ENCODE data around the gene IFIT1B.

Gene IFIT1B

GRCh38 chr10:89362929-89363328 is 14.9 kb upstream of the IFIT1B start:
- H3K9me3 Mint-ChIP-seq: no peaks in the 10 kb centered on the region
- H3K4me3 Mint-ChIP-seq: no peak overlapping the region
- H3K36me3 Mint-ChIP-seq (ENCODE audit: low read depth): no peaks in the 10 kb centered on the region
- peaks cover 4% of the 10 kb centered on the region for H3K27me3 Mint-ChIP-seq
- peaks cover 20% of the 10 kb centered on the region for H3K4me1 Mint-ChIP-seq (ENCODE audit: low read depth)
- H3K27ac Mint-ChIP-seq: no peak overlapping the region

GRCh38 chr10:89363729-89364442 is 14.0 kb upstream of the IFIT1B start:
- H3K4me3 Mint-ChIP-seq: no peak overlapping the region
- H3K27me3 Mint-ChIP-seq: no peaks in the 10 kb centered on the region
- no peaks in the 10 kb centered on the region for H3K9me3 Mint-ChIP-seq
- H3K4me1 Mint-ChIP-seq (ENCODE audit: low read depth): peaks cover 23% of the 10 kb centered on the region
- H3K36me3 Mint-ChIP-seq (ENCODE audit: low read depth): no peaks in the 10 kb centered on the region
- no peak overlapping the region for H3K27ac Mint-ChIP-seq

- Mint-ChIP-seq H3K4me3 (no peak overlapping the region), H3K27ac (no peak overlapping the region), H3K9me3 (no peaks in the 10 kb centered on the region), H3K4me1 (ENCODE audit: low read depth) (peaks cover 23% of the 10 kb centered on the region), H3K27me3 (no peaks in the 10 kb centered on the region), H3K36me3 (ENCODE audit: low read depth) (no peaks in the 10 kb centered on the region)
Observed at GRCh38 chr10:89364531-89364930, 13.3 kb upstream of the IFIT1B start.

- Mint-ChIP-seq H3K36me3 (ENCODE audit: low read depth) (no peaks in the 10 kb centered on the region), H3K4me1 (ENCODE audit: low read depth) (peaks cover 23% of the 10 kb centered on the region), H3K9me3 (no peaks in the 10 kb centered on the region), H3K27me3 (no peaks in the 10 kb centered on the region), H3K27ac (no peak overlapping the region), H3K4me3 (no peak overlapping the region)
Observed at GRCh38 chr10:89367529-89367928, 10.3 kb upstream of the IFIT1B start.

DNA sequence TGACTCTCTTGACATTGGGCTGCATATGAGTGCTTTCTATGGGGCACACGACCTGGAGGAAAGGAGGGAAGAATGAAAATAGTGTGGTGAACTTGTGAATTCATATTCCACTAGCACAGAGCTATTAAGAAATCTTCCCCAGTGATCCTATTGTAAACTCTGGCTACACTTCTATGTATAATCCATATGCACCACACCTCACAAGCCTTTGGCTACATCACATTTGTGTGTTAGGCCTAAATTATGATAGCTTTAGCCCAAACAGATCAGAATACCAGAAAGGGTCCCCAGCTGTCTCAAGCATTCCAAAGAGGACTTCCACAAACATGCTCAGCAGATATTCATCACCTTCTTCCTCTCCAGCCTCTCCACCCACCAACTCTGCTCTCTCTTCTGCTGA is 9.7 kb upstream of the IFIT1B start:
- Mint-ChIP-seq H3K4me1 (ENCODE audit: low read depth) (peaks cover 23% of the 10 kb centered on the region), H3K27me3 (no peaks in the 10 kb centered on the region), H3K36me3 (ENCODE audit: low read depth) (no peaks in the 10 kb centered on the region), H3K9me3 (no peaks in the 10 kb centered on the region), H3K4me3 (no peak overlapping the region), H3K27ac (no peak overlapping the region)

DNA sequence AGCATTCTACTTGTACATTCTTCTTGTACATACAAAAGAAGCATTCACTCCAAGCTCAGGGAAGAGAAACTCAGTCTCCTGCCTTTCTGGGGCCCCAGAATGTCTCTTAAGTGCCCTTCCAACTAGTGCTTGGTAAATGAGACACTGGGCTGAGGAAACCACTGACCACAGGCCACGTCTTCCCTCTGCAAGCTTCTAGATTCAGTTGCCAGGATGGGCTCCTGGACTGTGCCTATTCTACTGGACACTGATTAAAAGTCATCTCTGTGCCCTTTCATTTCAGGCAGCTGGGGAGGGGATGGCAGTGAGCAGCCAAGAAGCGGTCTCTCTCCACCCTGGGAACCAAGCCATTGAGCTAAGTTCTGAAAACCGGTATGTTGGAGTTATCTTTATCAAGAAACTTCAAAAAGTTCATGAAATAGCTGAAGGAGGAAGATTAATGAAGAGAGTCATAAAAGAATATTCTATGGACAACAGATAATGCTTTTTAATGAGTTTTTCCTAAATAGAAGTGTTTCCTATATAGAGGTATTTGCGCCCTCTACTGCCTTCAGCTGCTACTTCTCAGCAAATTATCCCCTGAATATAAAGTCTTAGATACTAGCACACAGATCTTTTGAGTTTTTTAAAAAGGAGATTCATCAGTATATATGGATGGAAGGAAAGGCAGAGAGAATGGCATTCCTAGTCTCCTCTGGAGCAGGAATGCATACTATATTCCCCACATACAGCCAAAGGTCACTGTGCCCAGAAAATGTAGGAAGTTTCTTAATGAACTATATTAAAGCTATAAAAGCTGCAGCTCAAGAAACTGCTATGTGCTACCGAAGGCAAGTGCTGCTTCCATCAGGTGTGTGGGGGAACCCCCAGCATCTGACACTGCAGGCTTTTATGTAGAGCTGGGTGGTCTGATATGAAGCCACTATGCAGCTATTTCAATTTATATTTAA is 8.4 kb upstream of the IFIT1B start:
- no peak overlapping the region for H3K4me3 Mint-ChIP-seq
- no peaks in the 10 kb centered on the region for H3K27me3 Mint-ChIP-seq
- no peaks in the 10 kb centered on the region for H3K36me3 Mint-ChIP-seq (ENCODE audit: low read depth)
- peaks cover 16% of the 10 kb centered on the region for H3K4me1 Mint-ChIP-seq (ENCODE audit: low read depth)
- no peaks in the 10 kb centered on the region for H3K9me3 Mint-ChIP-seq
- H3K27ac Mint-ChIP-seq: no peak overlapping the region

DNA sequence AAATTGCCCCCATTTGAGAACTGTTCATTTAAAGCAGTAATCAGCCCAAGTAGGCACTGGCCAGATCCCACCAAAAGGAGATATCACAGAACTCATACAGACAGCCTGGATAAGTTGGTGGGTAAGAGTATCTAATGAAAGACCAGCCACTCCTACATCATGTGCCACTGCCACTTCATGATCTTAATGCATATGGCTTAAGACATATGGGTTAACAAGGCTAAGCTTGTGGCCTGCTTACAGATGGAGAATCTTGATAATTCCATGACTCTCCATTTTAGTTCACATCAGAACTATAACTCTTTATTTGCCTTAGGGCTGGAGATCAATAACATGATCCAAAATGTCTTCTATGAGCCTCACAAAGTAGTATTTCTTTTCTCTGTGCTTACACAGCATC is 6.8 kb upstream of the IFIT1B start:
- no peaks in the 10 kb centered on the region for H3K27me3 Mint-ChIP-seq
- no peak overlapping the region for H3K27ac Mint-ChIP-seq
- peaks cover 11% of the 10 kb centered on the region for H3K4me1 Mint-ChIP-seq (ENCODE audit: low read depth)
- no peaks in the 10 kb centered on the region for H3K9me3 Mint-ChIP-seq
- no peaks in the 10 kb centered on the region for H3K36me3 Mint-ChIP-seq (ENCODE audit: low read depth)
- no peak overlapping the region for H3K4me3 Mint-ChIP-seq

DNA sequence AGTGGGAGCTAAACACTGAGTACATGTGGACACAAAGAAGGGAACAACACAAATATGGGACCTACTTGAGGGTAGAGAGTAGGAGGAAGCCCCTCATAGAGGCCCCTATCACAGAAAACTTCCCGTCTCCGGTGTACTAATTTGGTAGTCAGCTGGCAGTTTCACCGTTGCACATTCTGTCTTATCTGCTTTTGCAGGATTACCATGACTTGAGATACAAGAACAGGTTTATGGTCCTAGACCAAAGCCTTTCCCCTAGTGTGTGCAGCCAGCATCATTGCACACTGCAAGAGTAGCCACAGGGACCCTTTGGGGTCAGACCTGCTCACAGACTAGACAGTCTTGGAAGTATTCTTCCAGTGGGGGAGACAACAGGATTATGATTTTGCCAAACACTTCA is 5.9 kb upstream of the IFIT1B start:
- Mint-ChIP-seq H3K27me3 (peaks cover 3% of the 10 kb centered on the region), H3K4me3 (no peak overlapping the region), H3K27ac (no peak overlapping the region), H3K36me3 (ENCODE audit: low read depth) (no peaks in the 10 kb centered on the region), H3K4me1 (ENCODE audit: low read depth) (peaks cover 11% of the 10 kb centered on the region), H3K9me3 (no peaks in the 10 kb centered on the region)

DNA sequence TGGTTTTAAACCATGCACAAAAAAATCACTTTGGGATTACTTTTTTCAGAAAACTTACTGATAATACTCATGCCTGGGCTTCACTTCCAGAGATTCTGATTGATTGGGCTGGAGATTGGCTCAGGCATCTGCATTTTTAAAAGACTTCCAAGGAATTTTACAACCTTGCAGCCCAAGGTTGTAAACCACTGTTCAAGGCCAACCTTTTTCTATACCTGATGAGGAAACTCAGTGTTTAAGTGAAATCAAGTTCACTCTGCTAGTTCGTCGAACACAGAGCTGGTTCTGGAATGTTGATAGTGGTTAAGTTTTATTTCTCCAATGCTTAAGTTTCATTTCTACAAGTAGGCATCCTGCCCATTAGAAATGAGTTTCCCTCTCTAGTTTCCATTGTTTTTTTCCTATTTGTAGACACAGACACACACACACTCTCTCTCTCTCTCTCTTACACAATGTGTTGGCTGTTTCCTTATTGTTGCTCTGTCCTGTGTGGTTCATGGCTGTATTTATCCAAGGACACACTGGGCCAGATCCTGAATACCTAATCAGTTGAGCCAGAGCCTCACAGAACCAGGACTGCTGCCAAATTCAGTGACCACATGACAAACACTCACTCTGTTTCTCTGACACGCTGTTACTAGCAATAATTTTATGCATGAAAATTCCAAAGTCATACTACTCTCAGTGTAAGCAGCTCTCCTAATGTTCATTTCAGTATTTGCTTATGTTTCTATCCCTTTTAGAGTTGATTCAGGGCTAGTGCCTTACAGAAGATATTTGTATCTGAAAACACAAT is 3.7 kb upstream of the IFIT1B start:
- Mint-ChIP-seq H3K4me3 (no peak overlapping the region), H3K4me1 (ENCODE audit: low read depth) (no peaks in the 10 kb centered on the region), H3K9me3 (no peaks in the 10 kb centered on the region), H3K27ac (no peak overlapping the region), H3K27me3 (peaks cover 4% of the 10 kb centered on the region), H3K36me3 (ENCODE audit: low read depth) (no peaks in the 10 kb centered on the region)

- no peaks in the 10 kb centered on the region for H3K4me1 Mint-ChIP-seq (ENCODE audit: low read depth)
- H3K9me3 Mint-ChIP-seq: no peaks in the 10 kb centered on the region
- H3K4me3 Mint-ChIP-seq: no peak overlapping the region
- H3K27ac Mint-ChIP-seq: no peak overlapping the region
- no peaks in the 10 kb centered on the region for H3K36me3 Mint-ChIP-seq (ENCODE audit: low read depth)
- peaks cover 4% of the 10 kb centered on the region for H3K27me3 Mint-ChIP-seq
Observed at GRCh38 chr10:89374713-89375141, 3.1 kb upstream of the IFIT1B start.

- Mint-ChIP-seq H3K9me3 (no peaks in the 10 kb centered on the region), H3K4me3 (no peak overlapping the region), H3K36me3 (ENCODE audit: low read depth) (no peaks in the 10 kb centered on the region), H3K4me1 (ENCODE audit: low read depth) (no peaks in the 10 kb centered on the region), H3K27ac (no peak overlapping the region), H3K27me3 (peaks cover 4% of the 10 kb centered on the region)
Observed at GRCh38 chr10:89379103-89379502, 1.2 kb downstream of the IFIT1B start.

- no peak overlapping the region for H3K27ac Mint-ChIP-seq
- no peaks in the 10 kb centered on the region for H3K36me3 Mint-ChIP-seq (ENCODE audit: low read depth)
- H3K4me1 Mint-ChIP-seq (ENCODE audit: low read depth): no peaks in the 10 kb centered on the region
- no peak overlapping the region for H3K4me3 Mint-ChIP-seq
- H3K27me3 Mint-ChIP-seq: no peaks in the 10 kb centered on the region
- H3K9me3 Mint-ChIP-seq: no peaks in the 10 kb centered on the region
Observed at GRCh38 chr10:89382757-89383156, 4.9 kb downstream of the IFIT1B start.

DNA sequence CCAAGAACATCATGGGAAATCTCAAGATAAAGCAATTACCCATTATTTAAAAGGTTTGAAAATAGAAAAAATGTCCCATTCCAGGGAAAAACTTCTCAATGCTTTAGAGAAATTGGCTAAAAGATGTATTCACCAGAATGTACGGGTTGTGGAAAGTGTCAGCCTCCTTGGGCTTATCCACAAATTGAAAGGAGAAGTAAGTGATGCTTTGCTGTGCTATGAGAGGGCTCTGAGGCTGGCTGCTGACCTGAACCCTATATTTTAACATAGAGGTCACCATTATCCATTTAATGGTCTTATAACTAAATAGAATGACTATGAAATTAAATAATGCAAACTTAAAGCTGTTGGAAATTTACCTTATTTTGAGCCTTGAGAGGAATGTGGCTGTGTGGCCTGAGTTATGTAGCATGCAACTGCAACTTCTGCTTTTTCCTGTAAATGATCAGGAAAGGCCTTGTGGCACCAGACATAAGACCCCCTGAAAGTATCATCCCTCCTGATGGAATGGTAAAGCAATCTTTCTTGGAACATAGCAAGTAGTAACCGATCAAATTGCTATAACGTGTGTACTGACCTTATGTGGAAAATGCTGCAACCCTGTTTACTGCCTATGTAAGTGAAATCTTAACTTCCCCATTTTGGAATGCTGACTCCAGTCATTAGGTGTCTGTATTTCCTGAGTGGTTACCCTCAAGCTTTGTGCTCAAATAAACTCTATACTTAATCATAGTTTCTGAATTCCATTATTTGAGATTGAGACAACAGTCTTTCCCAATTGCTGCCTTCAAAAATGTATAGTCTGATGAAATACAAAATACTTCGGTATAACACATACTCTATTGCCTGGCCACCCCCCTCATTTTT is 6.9 kb downstream of the IFIT1B start:
- Mint-ChIP-seq H3K36me3 (ENCODE audit: low read depth) (no peaks in the 10 kb centered on the region), H3K27ac (no peak overlapping the region), H3K4me3 (no peak overlapping the region), H3K27me3 (no peaks in the 10 kb centered on the region), H3K4me1 (ENCODE audit: low read depth) (no peaks in the 10 kb centered on the region), H3K9me3 (no peaks in the 10 kb centered on the region)

- H3K4me3 Mint-ChIP-seq: no peak overlapping the region
- H3K27ac Mint-ChIP-seq: no peak overlapping the region
- peaks cover 22% of the 10 kb centered on the region for H3K4me1 Mint-ChIP-seq (ENCODE audit: low read depth)
- no peaks in the 10 kb centered on the region for H3K9me3 Mint-ChIP-seq
- H3K36me3 Mint-ChIP-seq (ENCODE audit: low read depth): no peaks in the 10 kb centered on the region
- no peaks in the 10 kb centered on the region for H3K27me3 Mint-ChIP-seq
Observed at GRCh38 chr10:89388806-89389205, 10.9 kb downstream of the IFIT1B start.

All from stimulated activated naive CD8-positive, alpha-beta T cell treated with anti-CD3 and anti-CD28 coated beads, Interleukin-15, Interleukin-2, amounts not matched to agents 100 ng/mL and 50 ng/mL, for 24 hours (primary cell).